ENCODE measurements around the gene CSN1S1. TPM values are rescaled to one million over a fixed set of nuclear protein-coding genes. Genes with fewer than 3 reads are reported as not detected.

CSN1S1 gene
- total and polyA plus RNA-seq, 2 donors from 2014 or later, result not detected

DNA sequence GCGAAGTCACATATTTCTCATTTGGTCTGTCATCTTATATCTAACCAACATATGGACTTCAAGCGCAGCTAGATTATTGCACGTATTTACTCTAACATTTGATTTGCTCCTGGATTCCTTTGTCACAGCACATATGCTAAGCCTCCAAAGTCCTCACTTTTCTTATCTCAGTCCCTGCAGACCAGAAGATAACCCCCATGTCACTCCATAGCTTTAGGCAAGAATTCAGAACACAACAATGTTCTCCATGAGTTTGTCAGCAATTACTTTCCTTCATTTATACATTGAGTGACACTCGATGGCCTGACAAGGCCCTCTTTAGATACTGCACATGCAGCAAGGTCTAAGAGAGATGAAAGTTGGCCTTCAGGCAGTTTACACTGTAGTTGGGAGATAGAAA lies 60.1 kb downstream of the CSN1S1 start:
- TF ChIP-seq, protein P1, sequence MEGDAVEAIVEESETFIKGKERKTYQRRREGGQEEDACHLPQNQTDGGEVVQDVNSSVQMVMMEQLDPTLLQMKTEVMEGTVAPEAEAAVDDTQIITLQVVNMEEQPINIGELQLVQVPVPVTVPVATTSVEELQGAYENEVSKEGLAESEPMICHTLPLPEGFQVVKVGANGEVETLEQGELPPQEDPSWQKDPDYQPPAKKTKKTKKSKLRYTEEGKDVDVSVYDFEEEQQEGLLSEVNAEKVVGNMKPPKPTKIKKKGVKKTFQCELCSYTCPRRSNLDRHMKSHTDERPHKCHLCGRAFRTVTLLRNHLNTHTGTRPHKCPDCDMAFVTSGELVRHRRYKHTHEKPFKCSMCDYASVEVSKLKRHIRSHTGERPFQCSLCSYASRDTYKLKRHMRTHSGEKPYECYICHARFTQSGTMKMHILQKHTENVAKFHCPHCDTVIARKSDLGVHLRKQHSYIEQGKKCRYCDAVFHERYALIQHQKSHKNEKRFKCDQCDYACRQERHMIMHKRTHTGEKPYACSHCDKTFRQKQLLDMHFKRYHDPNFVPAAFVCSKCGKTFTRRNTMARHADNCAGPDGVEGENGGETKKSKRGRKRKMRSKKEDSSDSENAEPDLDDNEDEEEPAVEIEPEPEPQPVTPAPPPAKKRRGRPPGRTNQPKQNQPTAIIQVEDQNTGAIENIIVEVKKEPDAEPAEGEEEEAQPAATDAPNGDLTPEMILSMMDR (IDR thresholded peaks at IDR 0.05; ENCODE audit: borderline replicate concordance, extremely low read depth, insufficient read depth), result no peak
- Histone ChIP-seq H3K36me3 (ENCODE audit: control insufficient read depth in 2 of 3, insufficient read depth in 3 of 3, low read length in 3 of 3) (no peaks in the 10 kb centered on the region), H3K27ac (ENCODE audit: low read depth in 2 of 2, low read length in 2 of 2) (no peak overlapping the region), H3K9me3 (ENCODE audit: control insufficient read depth in 2 of 3, insufficient read depth in 1 of 3, low read length in 3 of 3) (no peaks in the 10 kb centered on the region), H3K4me1 (ENCODE audit: control insufficient read depth in 2 of 3, insufficient read depth in 2 of 3, low read depth in 1 of 3, low read length in 3 of 3) (no peaks in the 10 kb centered on the region), H3K9ac (ENCODE audit: low read length in 3 of 3) (no peak overlapping the region), H3K4me3 (ENCODE audit: low read length in 3 of 3) (no peak overlapping the region), H3K27me3 (ENCODE audit: control insufficient read depth, insufficient read depth, low read length) (no peaks in the 10 kb centered on the region)
- no peak for DNase-seq
- intact Hi-C loops (cut with DNase I), result no loop called here
- no peak for FAIRE-seq

GRCh38 chr4:69994782-69995181 lies 63.9 kb downstream of the CSN1S1 start:
- Histone ChIP-seq H3K9me3 (ENCODE audit: control insufficient read depth in 2 of 3, insufficient read depth in 1 of 3, low read length in 3 of 3) (no peaks in the 10 kb centered on the region), H3K4me3 (ENCODE audit: low read length in 3 of 3) (no peak overlapping the region), H3K9ac (ENCODE audit: low read length in 3 of 3) (no peak overlapping the region), H3K36me3 (ENCODE audit: control insufficient read depth in 2 of 3, insufficient read depth in 3 of 3, low read length in 3 of 3) (no peaks in the 10 kb centered on the region), H3K27ac (ENCODE audit: low read depth in 2 of 2, low read length in 2 of 2) (no peak overlapping the region), H3K27me3 (ENCODE audit: control insufficient read depth, insufficient read depth, low read length) (no peaks in the 10 kb centered on the region), H3K4me1 (ENCODE audit: control insufficient read depth in 2 of 3, insufficient read depth in 2 of 3, low read depth in 1 of 3, low read length in 3 of 3) (no peaks in the 10 kb centered on the region)
- no peak for DNase-seq
- TF ChIP-seq, protein P1 (IDR thresholded peaks at IDR 0.05; ENCODE audit: borderline replicate concordance, extremely low read depth, insufficient read depth), result no peak
- FAIRE-seq, result no peak
- intact Hi-C loops (cut with DNase I), result no loop called here

- FAIRE-seq (no peak), DNase-seq (no peak)
- Histone ChIP-seq H3K9ac (ENCODE audit: low read length in 3 of 3) (no peak within 1 kb of the TSS), H3K27ac (ENCODE audit: low read depth in 2 of 2, low read length in 2 of 2) (no peak within 1 kb of the TSS), H3K4me3 (ENCODE audit: low read length in 3 of 3) (no peak within 1 kb of the TSS), H3K27me3 (ENCODE audit: control insufficient read depth, insufficient read depth, low read length) (no peaks in the 10 kb centered on the region), H3K9me3 (ENCODE audit: control insufficient read depth in 2 of 3, insufficient read depth in 1 of 3, low read length in 3 of 3) (no peaks in the 10 kb centered on the region), H3K4me1 (ENCODE audit: control insufficient read depth in 2 of 3, insufficient read depth in 2 of 3, low read depth in 1 of 3, low read length in 3 of 3) (no peaks in the 10 kb centered on the region), H3K36me3 (ENCODE audit: control insufficient read depth in 2 of 3, insufficient read depth in 3 of 3, low read length in 3 of 3) (no peaks in the 10 kb centered on the region)
- intact Hi-C loops (cut with DNase I), result no loop called here
- TF ChIP-seq, protein P1 (IDR thresholded peaks at IDR 0.05; ENCODE audit: borderline replicate concordance, extremely low read depth, insufficient read depth), result no peak
Measured at GRCh38 chr4:69995526-69996016, 64.7 kb downstream of the CSN1S1 start, which contains the start of gene STATH. TSS of gene STATH (plus strand) at chr4:69995966. CDS start at chr4:69998438, 2,472 bp downstream.

Other genes starting within 250 kb of the CSN1S1 start
- gene SULT1B1, start 170.4 kb upstream of the CSN1S1 start, total RNA-seq, result 4.7 TPM
- 0.39 TPM for gene SULT1B1, start 170.4 kb upstream of the CSN1S1 start, polyA plus RNA-seq (ENCODE audit: insufficient read depth, low read depth, low replicate concordance)
- 1.4 TPM for gene SULT1E1, start 70.9 kb upstream of the CSN1S1 start, total RNA-seq
- 0.28 TPM for gene SULT1E1, start 70.9 kb upstream of the CSN1S1 start, polyA plus RNA-seq (ENCODE audit: insufficient read depth, low read depth, low replicate concordance)
- not detected for gene CSN2, start 34.7 kb downstream of the CSN1S1 start, total RNA-seq
- gene CSN2, start 34.7 kb downstream of the CSN1S1 start, polyA plus RNA-seq (ENCODE audit: insufficient read depth, low read depth, low replicate concordance), result not detected
- gene STATH, start 64.9 kb downstream of the CSN1S1 start, total RNA-seq, result not detected
- not detected for gene STATH, start 64.9 kb downstream of the CSN1S1 start, polyA plus RNA-seq (ENCODE audit: insufficient read depth, low read depth, low replicate concordance)
- not detected for gene HTN3, start 97.4 kb downstream of the CSN1S1 start, total RNA-seq
- not detected for gene HTN3, start 97.4 kb downstream of the CSN1S1 start, polyA plus RNA-seq (ENCODE audit: insufficient read depth, low read depth, low replicate concordance)
- gene HTN1, start 119.4 kb downstream of the CSN1S1 start, total RNA-seq, result not detected
- gene HTN1, start 119.4 kb downstream of the CSN1S1 start, polyA plus RNA-seq (ENCODE audit: insufficient read depth, low read depth, low replicate concordance), result not detected
- gene PRR27, start 223.2 kb downstream of the CSN1S1 start, total RNA-seq, result not detected
- not detected for gene PRR27, start 223.2 kb downstream of the CSN1S1 start, polyA plus RNA-seq (ENCODE audit: insufficient read depth, low read depth, low replicate concordance)